Tibial artery (tissue), 4 donors: Measurements from ENCODE around the gene PCDH9.

Experiments
- DNase-seq, 2 donors: peaks; one replicate each; pipeline ENCODE4 v3.0.0-alpha.2; 2019
- H3K27ac ChIP-seq, 2 donors: fragments of 200-600 bp; sonication (generic) in 1 of 2; 1 replicate in 1 of 2; 2 replicates in 1 of 2; pipeline ENCODE4 v1.5.1; 2018 to 2019; ENCODE audit warnings: mild to moderate bottlenecking in 1 of 2
- H3K27me3 ChIP-seq, 2 donors: fragments of 200-600 bp; sonication (generic) in 1 of 2; one replicate each; pipeline versions ENCODE4 v1.5.1 to v1.6.0; 2016 to 2019
- H3K36me3 ChIP-seq, 3 donors: fragments of 200-600 bp; sonication (generic) in 2 of 3; one replicate each; pipeline ENCODE4 v1.5.1; 2016 to 2019; ENCODE audit warnings: mild to moderate bottlenecking in 2 of 3
- H3K4me1 ChIP-seq, 4 donors: fragments of 200-600 bp; sonication (generic) in 2 of 4; 1 replicate in 3 of 4; 2 replicates in 1 of 4; pipeline ENCODE4 v1.5.1; 2016 to 2019
- H3K4me3 ChIP-seq, 2 donors: fragments of 200-600 bp; sonication (generic) in 1 of 2; 1 replicate in 1 of 2; 2 replicates in 1 of 2; pipeline ENCODE4 v1.5.1; 2018 to 2019; ENCODE audit warnings: mild to moderate bottlenecking in 2 of 2
- H3K9me3 ChIP-seq, 3 donors: fragments of 200-600 bp; sonication (generic) in 1 of 3; one replicate each; pipeline ENCODE4 v1.5.1; 2016 to 2019
- CTCF ChIP-seq, 2 experiments: fragments of 200-600 bp in 1 of 2; fragments of 450-650 bp in 1 of 2; IDR thresholded peaks; one replicate each; pipeline ENCODE4 v1.5.1; 2017 to 2019; ENCODE audit warnings: antibody characterized with exemption in 2 of 2, mild to moderate bottlenecking in 1 of 2, moderate library complexity in 1 of 2
- intact Hi-C: fragments of 100-400 bp; cut with DNase I; formaldehyde crosslinking; loops from one replicate; pipeline ENCODE4 v1.15.0; 2023; ENCODE audit warnings: low total_unique reads

The PCDH9 gene

GRCh38 chr13:66443926-66444325 lies 786.2 kb downstream of the PCDH9 start:
- no peak for TF ChIP-seq CTCF (IDR thresholded peaks at IDR 0.05)
- Histone ChIP-seq H3K9me3 (no peaks in the 10 kb centered on the region), H3K4me3 (no peak overlapping the region), H3K4me1 (no peaks in the 10 kb centered on the region), H3K27ac (no peak overlapping the region), H3K36me3 (no peaks in the 10 kb centered on the region), H3K27me3 (no peaks in the 10 kb centered on the region)
- DNase-seq: no peak
- intact Hi-C loops: no loop called here

GRCh38 chr13:66440938-66441337 lies 789.2 kb downstream of the PCDH9 start:
- no peaks in the 10 kb centered on the region for H3K9me3 ChIP-seq
- no peak overlapping the region for H3K27ac ChIP-seq
- intact Hi-C loops: no loop called here
- no peaks in the 10 kb centered on the region for H3K36me3 ChIP-seq
- no peaks in the 10 kb centered on the region for H3K4me1 ChIP-seq
- TF ChIP-seq CTCF (IDR thresholded peaks at IDR 0.05): no peak
- DNase-seq: no peak
- no peaks in the 10 kb centered on the region for H3K27me3 ChIP-seq
- no peak overlapping the region for H3K4me3 ChIP-seq

- DNase-seq: no peak
- intact Hi-C loops: no loop called here
Measured at GRCh38 chr13:66430728-66431127, 799.4 kb downstream of the PCDH9 start.

GRCh38 chr13:66430269-66430668 lies 799.9 kb downstream of the PCDH9 start:
- intact Hi-C loops: no loop called here
- H3K36me3 ChIP-seq: no peaks in the 10 kb centered on the region
- no peaks in the 10 kb centered on the region for H3K9me3 ChIP-seq
- no peak for DNase-seq
- H3K4me1 ChIP-seq: no peaks in the 10 kb centered on the region
- no peak for TF ChIP-seq CTCF (IDR thresholded peaks at IDR 0.05)
- no peak overlapping the region for H3K27ac ChIP-seq
- H3K4me3 ChIP-seq: no peak overlapping the region
- H3K27me3 ChIP-seq: no peaks in the 10 kb centered on the region

More at GRCh38 chr13:66430728-66431127, 799.4 kb downstream of the PCDH9 start:
- no peak for TF ChIP-seq CTCF (IDR thresholded peaks at IDR 0.05)
- Histone ChIP-seq H3K27me3 (no peaks in the 10 kb centered on the region), H3K27ac (no peak overlapping the region), H3K4me1 (no peaks in the 10 kb centered on the region), H3K4me3 (no peak overlapping the region), H3K9me3 (no peaks in the 10 kb centered on the region), H3K36me3 (no peaks in the 10 kb centered on the region)

GRCh38 chr13:66429156-66429555 lies 801.0 kb downstream of the PCDH9 start:
- Histone ChIP-seq H3K27ac (no peak overlapping the region), H3K36me3 (no peaks in the 10 kb centered on the region), H3K4me1 (no peaks in the 10 kb centered on the region), H3K9me3 (no peaks in the 10 kb centered on the region), H3K4me3 (no peak overlapping the region), H3K27me3 (no peaks in the 10 kb centered on the region)
- intact Hi-C loops: no loop called here
- no peak for DNase-seq
- no peak for TF ChIP-seq CTCF (IDR thresholded peaks at IDR 0.05)

GRCh38 chr13:66427458-66427861 lies 802.7 kb downstream of the PCDH9 start:
- H3K9me3 ChIP-seq: no peaks in the 10 kb centered on the region
- no peak overlapping the region for H3K4me3 ChIP-seq
- no peaks in the 10 kb centered on the region for H3K4me1 ChIP-seq
- no peak overlapping the region for H3K27ac ChIP-seq
- no peaks in the 10 kb centered on the region for H3K27me3 ChIP-seq
- no peaks in the 10 kb centered on the region for H3K36me3 ChIP-seq
- intact Hi-C loops: no loop called here
- DNase-seq: no peak
- TF ChIP-seq CTCF (IDR thresholded peaks at IDR 0.05): no peak
